WTC11 (cell line): ENCODE data around the gene GATA3. TPM values are rescaled to one million over a fixed set of nuclear protein-coding genes. Genes with fewer than 3 reads are reported as not detected.

ENCODE experiments used
- ATAC-seq: fragments of 200-7000 bp; cut with Tn5 transposase; 2 replicates; pipeline ENCODE4 v1.10.0; 2021; ENCODE audit warnings: mild to moderate bottlenecking, moderate library complexity
- CTCF ChIA-PET: fragments of 300-600 bp; sonication (Branson Sonifier 250); formaldehyde crosslinking; loops from one replicate; lab custom pipeline; 2021; ENCODE audit warnings: antibody characterized with exemption; lab: Charles Lee
- POLR2A ChIA-PET: fragments of 350-600 bp; sonication (Branson Sonifier 250); formaldehyde crosslinking; loops from one replicate; lab custom pipeline; 2021; ENCODE audit warnings: antibody characterized with exemption; lab: Charles Lee
- DNase-seq: peaks from one replicate; pipeline ENCODE4 v3.0.0; 2021; ENCODE audit warnings: low spot score
- H3K27ac Mint-ChIP-seq: 2 replicates; pipeline ENCODE4 v1.8.0; 2021; ENCODE audit warnings: mixed read lengths
- H3K27me3 Mint-ChIP-seq: 2 replicates; pipeline ENCODE4 v1.8.0; 2021; ENCODE audit warnings: low read depth, mild to moderate bottlenecking, moderate library complexity, mixed read lengths
- H3K36me3 Mint-ChIP-seq: 2 replicates; pipeline ENCODE4 v1.8.0; 2021; ENCODE audit warnings: mixed read lengths
- H3K4me1 Mint-ChIP-seq: 2 replicates; pipeline ENCODE4 v1.8.0; 2022; ENCODE audit warnings: mixed read lengths
- H3K4me3 Mint-ChIP-seq: 2 replicates; pipeline ENCODE4 v1.8.0; 2021; ENCODE audit warnings: mild to moderate bottlenecking, moderate library complexity, mixed read lengths
- H3K9me3 Mint-ChIP-seq: 2 replicates; pipeline ENCODE4 v1.8.0; 2021; ENCODE audit warnings: mixed read lengths
- ARID4B ChIP-seq: sonication (generic); formaldehyde crosslinking; IDR thresholded peaks from 2 replicates; pipeline ENCODE4 v1.8.0; 2023; ENCODE audit warnings: missing genetic modification reagents, mild to moderate bottlenecking, borderline replicate concordance
- ATF1 ChIP-seq: sonication (generic); formaldehyde crosslinking; IDR thresholded peaks from 2 replicates; pipeline ENCODE4 v1.8.1; 2023; ENCODE audit warnings: mild to moderate bottlenecking, moderate library complexity, missing genetic modification reagents
- ATF3 ChIP-seq: sonication (generic); formaldehyde crosslinking; conservative IDR thresholded peaks from 2 replicates; pipeline ENCODE4 v1.8.1; 2022; ENCODE audit warnings: mild to moderate bottlenecking, missing genetic modification reagents
- ELF4 ChIP-seq: sonication (generic); formaldehyde crosslinking; IDR thresholded peaks from 2 replicates; pipeline ENCODE4 v1.8.1; 2022; ENCODE audit warnings: low read depth, mild to moderate bottlenecking, moderate library complexity, missing genetic modification reagents
- ETV6 ChIP-seq: sonication (generic); formaldehyde crosslinking; IDR thresholded peaks from 2 replicates; pipeline ENCODE4 v1.8.1; 2022; ENCODE audit warnings: mild to moderate bottlenecking, missing genetic modification reagents
- NFATC4 ChIP-seq: fragments of 250-450 bp; sonication (Bioruptor Pico); IDR thresholded peaks from 2 replicates; pipeline ENCODE4 v1.9.0; 2021; ENCODE audit warnings: mild to moderate bottlenecking
- NFYB ChIP-seq: sonication (generic); formaldehyde crosslinking; conservative IDR thresholded peaks from 2 replicates; pipeline ENCODE4 v1.8.0; 2022; ENCODE audit warnings: low read depth, missing genetic modification reagents
- OVOL2 ChIP-seq: fragments of 250-450 bp; sonication (Bioruptor Pico); IDR thresholded peaks from 2 replicates; pipeline ENCODE4 v1.9.0; 2021; ENCODE audit warnings: mild to moderate bottlenecking, borderline replicate concordance
- PREB ChIP-seq: sonication (generic); formaldehyde crosslinking; IDR thresholded peaks from 2 replicates; pipeline ENCODE4 v1.8.1; 2022; ENCODE audit warnings: mild to moderate bottlenecking, missing genetic modification reagents, moderate library complexity, borderline replicate concordance
- RORB ChIP-seq: fragments of 250-450 bp; sonication (Bioruptor Pico); IDR thresholded peaks from 2 replicates; pipeline ENCODE4 v1.9.0; 2021; ENCODE audit warnings: mild to moderate bottlenecking
- TCF7 ChIP-seq: sonication (generic); formaldehyde crosslinking; IDR thresholded peaks from 2 replicates; pipeline ENCODE4 v1.8.0; 2022; ENCODE audit warnings: mild to moderate bottlenecking, low read depth, missing genetic modification reagents, moderate library complexity
- TEAD4 ChIP-seq: sonication (generic); formaldehyde crosslinking; IDR thresholded peaks from 2 replicates; pipeline ENCODE4 v1.8.0; 2022; ENCODE audit warnings: mild to moderate bottlenecking, missing genetic modification reagents
- TP53 ChIP-seq: sonication (generic); formaldehyde crosslinking; IDR thresholded peaks from 2 replicates; pipeline ENCODE4 v1.8.1; 2023; ENCODE audit warnings: mild to moderate bottlenecking, missing genetic modification reagents
- ZNF121 ChIP-seq: sonication (generic); formaldehyde crosslinking; IDR thresholded peaks from 2 replicates; pipeline ENCODE4 v1.8.0; 2023; ENCODE audit warnings: missing genetic modification reagents
- ZNF671 ChIP-seq: fragments of 250-450 bp; sonication (Bioruptor Pico); IDR thresholded peaks from 2 replicates; pipeline ENCODE4 v1.8.0; 2021; ENCODE audit warnings: mild to moderate bottlenecking
- total RNA-seq: library from RNA; stranded (reverse); gene quantifications from 3 replicates; pipeline ENCODE4 v1.2.3, GENCODE V29; 2021
- TF ChIP-seq, protein P1 (sequence below): sonication (generic); formaldehyde crosslinking; IDR thresholded peaks from 2 replicates; pipeline ENCODE4 v1.8.1; 2022; ENCODE audit warnings: mild to moderate bottlenecking, moderate library complexity, missing genetic modification reagents
- TF ChIP-seq, protein P2 (sequence below): sonication (generic); formaldehyde crosslinking; IDR thresholded peaks from 2 replicates; pipeline ENCODE4 v1.8.1; 2023; ENCODE audit warnings: mild to moderate bottlenecking, missing genetic modification reagents, moderate library complexity

Gene GATA3
- total RNA-seq, 1 experiment from 2014 or later = 0.72 TPM

- TF ChIP-seq, protein P1, sequence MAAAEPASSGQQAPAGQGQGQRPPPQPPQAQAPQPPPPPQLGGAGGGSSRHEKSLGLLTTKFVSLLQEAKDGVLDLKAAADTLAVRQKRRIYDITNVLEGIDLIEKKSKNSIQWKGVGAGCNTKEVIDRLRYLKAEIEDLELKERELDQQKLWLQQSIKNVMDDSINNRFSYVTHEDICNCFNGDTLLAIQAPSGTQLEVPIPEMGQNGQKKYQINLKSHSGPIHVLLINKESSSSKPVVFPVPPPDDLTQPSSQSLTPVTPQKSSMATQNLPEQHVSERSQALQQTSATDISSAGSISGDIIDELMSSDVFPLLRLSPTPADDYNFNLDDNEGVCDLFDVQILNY (CRISPR knock-in tag) = no peak
- TF ChIP-seq ETV6 (CRISPR knock-in tag) (no peak), TP53 (CRISPR knock-in tag) (no peak)
Observed at GRCh38 chr10:8074881-8075280, 20.4 kb downstream of the GATA3 start (continued).

DNA sequence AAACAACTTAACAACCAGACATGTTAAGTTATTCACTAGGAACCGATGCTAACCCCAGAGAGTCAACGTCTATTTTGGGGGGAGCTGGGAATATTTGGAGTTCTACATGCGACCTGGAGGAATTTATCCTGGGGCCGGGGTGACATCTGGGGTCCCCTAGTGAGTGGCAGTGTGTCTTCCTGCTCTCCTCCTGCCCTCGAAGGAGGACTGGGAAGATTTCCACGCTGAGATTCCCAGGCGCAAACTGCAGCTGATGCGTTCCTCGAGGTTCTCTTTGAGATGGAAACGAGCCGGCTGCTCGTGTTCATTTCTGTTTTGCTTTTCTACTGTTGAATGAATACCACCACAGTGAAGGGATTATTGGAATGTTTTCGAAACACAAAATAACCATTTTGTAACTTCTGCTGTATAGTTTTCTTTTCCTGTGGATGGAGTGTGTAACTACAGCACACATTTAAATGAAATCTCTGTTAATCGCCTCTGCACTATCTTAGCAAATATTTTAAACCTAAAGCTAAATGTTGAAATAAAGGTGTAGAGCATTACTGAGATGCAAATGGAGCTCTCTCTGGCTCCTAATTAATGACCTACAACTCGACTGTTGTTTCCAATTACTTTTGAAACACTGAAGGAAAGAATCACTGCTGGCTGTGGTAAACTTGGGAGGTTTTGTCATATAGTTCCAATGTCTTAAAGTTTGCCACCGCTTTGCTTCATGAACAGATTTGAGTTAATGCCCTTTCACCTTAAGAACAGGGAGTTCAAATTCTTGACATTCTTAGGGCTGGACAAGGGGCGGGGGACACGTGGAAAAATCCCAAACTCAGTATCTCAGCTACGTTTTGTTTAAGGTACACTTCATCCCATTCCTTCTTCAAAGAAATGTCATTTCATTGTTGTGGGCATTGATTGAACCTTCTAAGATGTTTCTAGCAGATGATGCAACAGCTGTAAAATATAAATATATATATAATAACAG lies 21.1 kb downstream of the GATA3 start:
- ChIA-PET CTCF (interaction anchor here (1.3 kb wide), 2 partner anchors 11 to 28 kb away, joined by 3 to 5 read pairs; no protein-coding TSS in a partner anchor), POLR2A (interaction anchor here (0.6 to 1.3 kb wide), 3 partner anchors 15 to 66 kb away, joined by 3 to 6 read pairs (median 5); no protein-coding TSS in a partner anchor)
- H3K4me1 Mint-ChIP-seq = peaks cover 36% of the 10 kb centered on the region
- ATAC-seq (no peak), DNase-seq (no peak)
- no peak for TF ChIP-seq RORB (CRISPR knock-in tag)
- TF ChIP-seq OVOL2 (CRISPR knock-in tag) = peak; percentile 67; the same call in 1 of the 2 replicates
- no peaks in the 10 kb centered on the region for H3K36me3 Mint-ChIP-seq
- H3K4me3 Mint-ChIP-seq = no peak overlapping the region
- no peaks in the 10 kb centered on the region for H3K9me3 Mint-ChIP-seq
- H3K27ac Mint-ChIP-seq = peak overlapping the region; percentile 63
- H3K27me3 Mint-ChIP-seq = no peaks in the 10 kb centered on the region; the same call in 1 of the 2 replicates

GRCh38 chr10:8076933-8077332 lies 22.4 kb downstream of the GATA3 start:
- ATAC-seq (no peak), DNase-seq (no peak)
- Mint-ChIP-seq H3K27ac (no peak overlapping the region), H3K36me3 (no peaks in the 10 kb centered on the region), H3K9me3 (no peaks in the 10 kb centered on the region), H3K4me1 (peaks cover 36% of the 10 kb centered on the region), H3K27me3 (no peaks in the 10 kb centered on the region), H3K4me3 (no peak overlapping the region)
- ChIA-PET POLR2A (no interaction called here), CTCF (no interaction called here)
- TF ChIP-seq ARID4B (CRISPR knock-in tag) (no peak), ATF3 (CRISPR knock-in tag) (no peak)

DNA sequence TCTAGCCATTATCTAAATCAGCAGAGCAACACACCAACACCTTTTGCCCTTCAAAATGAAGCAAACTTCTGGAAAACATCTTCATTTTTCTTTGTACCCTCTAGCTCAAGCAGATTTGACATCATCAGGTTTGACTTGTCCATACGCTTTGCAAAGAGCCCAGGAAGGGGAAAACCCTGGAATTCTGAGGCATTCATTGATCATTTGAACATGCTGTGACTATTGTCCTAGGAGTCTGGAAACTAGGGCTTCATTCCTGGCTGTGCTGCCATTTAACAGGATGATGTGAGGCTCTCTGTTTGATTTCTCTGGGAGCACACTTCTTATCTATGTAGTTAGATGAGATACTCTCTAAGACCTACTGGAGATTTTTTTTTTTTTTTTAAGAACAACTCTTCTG lies 23.5 kb downstream of the GATA3 start:
- H3K27me3 Mint-ChIP-seq = no peaks in the 10 kb centered on the region
- ChIA-PET CTCF (no interaction called here), POLR2A (no interaction called here)
- H3K4me1 Mint-ChIP-seq = peaks cover 28% of the 10 kb centered on the region
- TF ChIP-seq ZNF121 (CRISPR knock-in tag) (0 out of 2 replicates have a peak, but pooled peaks have one; percentile 34), TEAD4 (no peak)
- no peak for DNase-seq
- no peaks in the 10 kb centered on the region for H3K36me3 Mint-ChIP-seq
- H3K27ac Mint-ChIP-seq = no peak overlapping the region
- H3K9me3 Mint-ChIP-seq = no peaks in the 10 kb centered on the region
- no peak overlapping the region for H3K4me3 Mint-ChIP-seq
- ATAC-seq = no peak; the same call in 1 of the 2 replicates

GRCh38 chr10:8079126-8079525 lies 24.6 kb downstream of the GATA3 start:
- POLR2A ChIA-PET = no interaction called here
- Mint-ChIP-seq H3K9me3 (no peaks in the 10 kb centered on the region), H3K36me3 (no peaks in the 10 kb centered on the region), H3K4me1 (peaks cover 28% of the 10 kb centered on the region), H3K27ac (no peak overlapping the region), H3K4me3 (no peak overlapping the region), H3K27me3 (no peaks in the 10 kb centered on the region)
- no peak for ATAC-seq
- CTCF ChIA-PET = no interaction called here
- DNase-seq = no peak
- no peak for TF ChIP-seq ZNF671 (CRISPR knock-in tag)
- no peak for TF ChIP-seq ATF1 (CRISPR knock-in tag)
- TF ChIP-seq TCF7 = no peak
- TF ChIP-seq PREB = no peak
- TF ChIP-seq NFATC4 = no peak
- TF ChIP-seq ELF4 (CRISPR knock-in tag) = no peak
- TF ChIP-seq, protein P2, sequence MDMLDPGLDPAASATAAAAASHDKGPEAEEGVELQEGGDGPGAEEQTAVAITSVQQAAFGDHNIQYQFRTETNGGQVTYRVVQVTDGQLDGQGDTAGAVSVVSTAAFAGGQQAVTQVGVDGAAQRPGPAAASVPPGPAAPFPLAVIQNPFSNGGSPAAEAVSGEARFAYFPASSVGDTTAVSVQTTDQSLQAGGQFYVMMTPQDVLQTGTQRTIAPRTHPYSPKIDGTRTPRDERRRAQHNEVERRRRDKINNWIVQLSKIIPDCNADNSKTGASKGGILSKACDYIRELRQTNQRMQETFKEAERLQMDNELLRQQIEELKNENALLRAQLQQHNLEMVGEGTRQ (CRISPR knock-in tag) = no peak
- TF ChIP-seq NFYB (CRISPR knock-in tag) = no peak
